IPS-NIHi11 (cell line): ENCODE data around the gene AS3MT.
"Not testable (repeated sequence)": the region's sequence is repeated elsewhere in the genome, so short reads cannot be mapped to it uniquely, and the experiment has no call there.

ENCODE experiments used
- DNase-seq: peaks from one replicate; pipeline ENCODE4 v3.0.0; 2012; ENCODE audit warnings: mixed read lengths, low spot score

AS3MT gene

GRCh38 chr10:102919246-102919959 is 50.1 kb downstream of the AS3MT start:
- no peak for DNase-seq

- DNase-seq: peak; percentile 26
Measured at GRCh38 chr10:102919992-102920739, 50.9 kb downstream of the AS3MT start.

GRCh38 chr10:102923601-102924000 is 54.3 kb downstream of the AS3MT start:
- no peak for DNase-seq

GRCh38 chr10:102926842-102927241 is 57.6 kb downstream of the AS3MT start:
- no peak for DNase-seq

- DNase-seq: no peak
Measured at GRCh38 chr10:102927311-102928010, 58.2 kb downstream of the AS3MT start.

- DNase-seq: not testable (repeated sequence)
Measured at GRCh38 chr10:102928442-102928841, 59.2 kb downstream of the AS3MT start.

GRCh38 chr10:102930720-102931119 is 61.5 kb downstream of the AS3MT start:
- no peak for DNase-seq

GRCh38 chr10:102931643-102932042 is 62.4 kb downstream of the AS3MT start:
- DNase-seq: no peak

- DNase-seq: no peak
Measured at GRCh38 chr10:102935505-102935904, 66.2 kb downstream of the AS3MT start.

GRCh38 chr10:102935939-102936605 is 66.8 kb downstream of the AS3MT start:
- no peak for DNase-seq

GRCh38 chr10:102941401-102941800 is 72.1 kb downstream of the AS3MT start:
- no peak for DNase-seq

- DNase-seq: no peak
Measured at GRCh38 chr10:102945449-102945848, 76.2 kb downstream of the AS3MT start.

- DNase-seq: no peak
Measured at GRCh38 chr10:102945962-102946361, 76.7 kb downstream of the AS3MT start.

- DNase-seq: no peak
Measured at GRCh38 chr10:102946992-102947391, 77.7 kb downstream of the AS3MT start.

GRCh38 chr10:102948176-102948575 is 78.9 kb downstream of the AS3MT start:
- DNase-seq: no peak

GRCh38 chr10:102948786-102949185 is 79.5 kb downstream of the AS3MT start:
- no peak for DNase-seq

GRCh38 chr10:102949916-102950315 is 80.6 kb downstream of the AS3MT start:
- DNase-seq: no peak

- no peak for DNase-seq
Measured at GRCh38 chr10:102951316-102951715, 82.0 kb downstream of the AS3MT start.
